Stimulated activated CD4-positive, alpha-beta T cell treated with anti-CD3 and anti-CD28 coated beads, Interleukin-4, amount 100 ng/mL, for 48 hours (primary cell): Measurements from ENCODE around the gene SYDE2.
"Not testable (repeated sequence)": the region's sequence is repeated elsewhere in the genome, so short reads cannot be mapped to it uniquely, and the experiment has no call there.

Experiments
- DNase-seq, 2 donors: peaks; one replicate each; pipeline ENCODE4 v3.0.0-alpha.2; 2020; ENCODE audit warnings: low read depth in 2 of 2

SYDE2 gene, protein sequence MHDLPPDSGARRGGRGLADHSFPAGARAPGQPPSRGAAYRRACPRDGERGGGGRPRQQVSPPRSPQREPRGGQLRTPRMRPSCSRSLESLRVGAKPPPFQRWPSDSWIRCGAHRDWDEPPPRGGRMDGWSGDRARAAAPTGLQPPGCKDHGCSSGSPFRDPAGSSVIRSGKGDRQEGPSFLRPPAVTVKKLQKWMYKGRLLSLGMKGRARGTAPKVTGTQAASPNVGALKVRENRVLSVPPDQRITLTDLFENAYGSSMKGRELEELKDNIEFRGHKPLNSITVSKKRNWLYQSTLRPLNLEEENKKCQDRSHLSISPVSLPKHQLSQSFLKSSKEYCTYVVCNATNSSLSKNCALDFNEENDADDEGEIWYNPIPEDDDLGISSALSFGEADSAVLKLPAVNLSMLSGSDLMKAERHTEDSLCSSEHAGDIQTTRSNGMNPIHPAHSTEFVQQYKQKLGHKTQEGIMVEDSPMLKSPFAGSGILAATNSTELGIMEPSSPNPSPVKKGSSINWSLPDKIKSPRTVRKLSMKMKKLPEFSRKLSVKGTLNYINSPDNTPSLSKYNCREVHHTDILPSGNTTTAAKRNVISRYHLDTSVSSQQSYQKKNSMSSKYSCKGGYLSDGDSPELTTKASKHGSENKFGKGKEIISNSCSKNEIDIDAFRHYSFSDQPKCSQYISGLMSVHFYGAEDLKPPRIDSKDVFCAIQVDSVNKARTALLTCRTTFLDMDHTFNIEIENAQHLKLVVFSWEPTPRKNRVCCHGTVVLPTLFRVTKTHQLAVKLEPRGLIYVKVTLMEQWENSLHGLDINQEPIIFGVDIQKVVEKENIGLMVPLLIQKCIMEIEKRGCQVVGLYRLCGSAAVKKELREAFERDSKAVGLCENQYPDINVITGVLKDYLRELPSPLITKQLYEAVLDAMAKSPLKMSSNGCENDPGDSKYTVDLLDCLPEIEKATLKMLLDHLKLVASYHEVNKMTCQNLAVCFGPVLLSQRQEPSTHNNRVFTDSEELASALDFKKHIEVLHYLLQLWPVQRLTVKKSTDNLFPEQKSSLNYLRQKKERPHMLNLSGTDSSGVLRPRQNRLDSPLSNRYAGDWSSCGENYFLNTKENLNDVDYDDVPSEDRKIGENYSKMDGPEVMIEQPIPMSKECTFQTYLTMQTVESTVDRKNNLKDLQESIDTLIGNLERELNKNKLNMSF

DNA sequence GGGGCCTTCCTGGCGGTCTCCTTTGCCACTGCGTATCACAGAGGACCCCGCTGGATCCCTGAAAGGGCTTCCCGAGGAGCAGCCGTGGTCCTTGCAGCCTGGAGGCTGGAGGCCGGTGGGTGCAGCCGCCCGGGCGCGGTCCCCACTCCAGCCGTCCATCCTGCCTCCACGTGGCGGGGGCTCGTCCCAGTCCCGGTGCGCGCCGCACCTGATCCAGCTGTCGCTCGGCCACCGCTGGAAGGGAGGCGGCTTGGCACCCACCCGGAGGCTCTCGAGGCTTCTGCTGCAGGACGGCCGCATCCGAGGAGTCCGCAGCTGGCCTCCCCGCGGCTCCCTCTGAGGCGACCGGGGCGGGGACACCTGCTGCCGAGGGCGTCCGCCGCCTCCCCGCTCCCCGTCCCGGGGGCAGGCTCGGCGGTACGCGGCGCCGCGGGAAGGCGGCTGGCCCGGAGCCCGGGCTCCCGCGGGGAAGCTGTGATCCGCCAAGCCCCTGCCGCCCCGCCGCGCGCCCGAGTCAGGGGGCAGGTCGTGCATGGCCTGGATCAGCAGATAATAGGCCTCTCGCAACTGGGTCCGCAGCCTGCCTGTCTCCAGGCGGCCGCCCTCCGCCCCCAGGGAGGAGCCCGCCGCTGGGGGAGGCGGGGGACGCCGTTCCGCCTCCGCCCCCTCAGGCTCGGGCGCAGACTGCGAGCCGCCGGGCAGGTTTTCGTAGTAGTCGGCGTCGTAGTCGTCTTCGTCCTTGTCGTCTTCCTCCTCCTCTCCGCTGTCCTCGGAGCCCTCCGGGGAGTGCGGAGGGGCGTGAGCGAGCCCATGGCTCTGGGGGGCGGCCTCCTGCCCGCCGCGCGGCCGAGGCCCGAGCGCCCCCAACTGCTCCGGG is at the start of gene SYDE2:
SYDE2 (minus strand) TSS at position 554 of the 877 bp plus-strand sequence; CDS start at position 534, 20 bp downstream.
- DNase-seq, result peak; percentile 43 to 54

DNA sequence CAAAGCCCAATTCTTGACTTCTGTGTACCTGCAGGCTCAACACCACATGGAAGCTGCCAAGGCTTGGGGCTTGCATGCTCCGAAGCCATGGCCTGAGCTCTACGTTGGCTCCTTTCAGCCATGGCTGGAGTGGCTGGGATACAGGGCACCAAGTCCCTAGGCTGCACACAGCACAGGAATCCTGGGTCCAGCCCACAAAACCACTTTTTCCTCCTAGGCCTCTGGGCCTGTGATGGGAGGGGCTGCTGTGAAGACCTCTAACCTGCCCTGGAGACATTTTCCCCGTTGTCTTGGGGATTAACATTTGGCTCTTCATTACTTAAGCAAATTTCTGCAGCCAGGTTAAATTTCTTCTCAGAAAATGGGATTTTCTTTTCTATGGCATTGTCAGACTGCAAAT is 48.2 kb upstream of the SYDE2 start:
- DNase-seq, result not testable (repeated sequence)

DNA sequence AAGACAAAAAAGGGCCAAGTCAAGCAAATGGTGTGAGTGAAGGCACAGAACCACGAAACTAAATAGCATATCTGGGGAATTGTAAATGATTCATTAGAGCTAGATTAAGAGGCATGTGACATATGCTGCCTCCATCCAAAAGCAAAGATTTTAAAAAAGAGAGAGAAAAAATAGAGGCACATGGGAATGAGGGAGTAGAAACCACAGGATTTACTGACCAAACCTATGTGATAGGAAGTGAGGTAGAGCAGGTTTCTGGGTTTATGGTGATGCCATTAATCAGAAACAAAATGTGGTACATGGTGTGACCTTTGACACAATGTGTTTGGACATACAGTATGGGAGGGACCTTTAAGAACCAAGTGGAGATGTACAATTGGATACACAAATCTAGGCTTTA is 45.1 kb upstream of the SYDE2 start:
- DNase-seq, result no peak

DNA sequence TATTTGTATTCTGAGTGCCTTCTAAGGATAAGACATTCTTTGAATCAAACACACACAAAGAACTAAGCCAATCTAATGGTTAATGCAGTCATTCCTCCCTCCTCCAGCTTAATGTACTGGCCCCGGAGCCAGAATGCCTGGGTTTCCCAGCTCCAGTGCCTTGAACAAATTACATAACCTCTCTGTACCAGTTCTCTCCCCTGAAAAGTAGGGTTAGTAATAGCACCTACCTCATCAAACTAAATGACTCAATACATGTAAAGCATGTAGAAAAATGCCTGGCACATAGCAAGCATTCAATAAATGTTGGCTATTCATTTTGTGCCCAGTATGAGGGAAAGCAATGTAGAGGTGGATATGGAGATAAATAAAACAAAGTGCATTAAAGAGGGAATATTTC is 44.6 kb upstream of the SYDE2 start:
- DNase-seq, result no peak

DNA sequence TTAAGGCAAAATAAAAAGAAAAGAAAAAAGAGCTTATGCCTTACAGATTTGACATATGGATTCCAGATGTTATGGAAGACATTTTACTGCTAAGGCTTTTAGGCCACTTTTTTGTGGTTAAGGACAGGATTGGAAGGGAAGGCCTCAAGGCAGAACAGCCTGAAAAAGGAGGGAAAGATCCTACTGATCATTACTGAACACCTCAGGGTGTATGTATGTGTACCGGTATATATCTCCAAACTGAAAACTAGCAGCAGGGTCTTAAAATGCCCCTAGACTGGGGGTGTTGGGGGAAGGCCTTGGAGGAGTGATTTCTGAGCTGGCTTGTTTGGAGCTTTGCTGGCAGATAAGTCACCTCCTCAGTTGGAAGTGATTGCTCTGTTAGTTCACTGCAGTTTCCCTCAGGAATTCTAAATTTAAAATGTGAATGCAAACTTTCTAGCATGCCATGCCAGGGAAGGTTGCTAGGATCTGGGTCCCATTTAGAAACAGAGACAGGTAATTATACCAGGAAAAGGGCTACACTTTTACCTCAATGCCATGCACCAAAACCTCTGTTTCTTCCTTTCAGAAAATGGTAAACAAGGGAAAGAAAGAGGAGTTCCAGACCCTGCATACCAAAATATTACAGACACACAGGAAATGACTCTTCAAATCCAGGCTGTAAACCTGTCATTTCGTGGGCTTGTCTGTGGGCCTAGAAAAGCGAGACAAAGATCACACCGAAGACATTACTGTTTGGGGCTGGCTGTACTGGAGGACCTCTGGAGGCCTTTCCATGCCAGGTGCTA is 43.6 kb upstream of the SYDE2 start:
- DNase-seq, result no peak

DNA sequence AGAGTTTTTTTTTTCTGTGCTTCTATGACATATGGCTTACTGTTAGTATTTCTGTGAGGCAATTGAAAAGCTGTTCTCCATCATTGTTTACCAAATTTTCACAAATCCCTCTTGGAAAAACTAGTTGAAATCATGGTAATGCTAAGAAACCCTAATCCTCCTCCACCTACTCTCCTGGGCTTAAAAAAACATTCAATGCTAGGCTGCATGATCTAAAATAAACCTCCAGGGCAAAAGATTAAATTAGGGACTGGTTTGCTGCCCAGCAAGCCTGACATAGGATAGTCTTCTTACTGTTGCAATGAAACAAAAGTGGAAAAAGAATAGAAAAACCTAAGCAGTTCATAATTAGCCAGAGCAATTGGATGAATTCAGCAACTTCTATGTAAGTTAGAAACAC is 42.6 kb upstream of the SYDE2 start:
- no peak for DNase-seq

DNA sequence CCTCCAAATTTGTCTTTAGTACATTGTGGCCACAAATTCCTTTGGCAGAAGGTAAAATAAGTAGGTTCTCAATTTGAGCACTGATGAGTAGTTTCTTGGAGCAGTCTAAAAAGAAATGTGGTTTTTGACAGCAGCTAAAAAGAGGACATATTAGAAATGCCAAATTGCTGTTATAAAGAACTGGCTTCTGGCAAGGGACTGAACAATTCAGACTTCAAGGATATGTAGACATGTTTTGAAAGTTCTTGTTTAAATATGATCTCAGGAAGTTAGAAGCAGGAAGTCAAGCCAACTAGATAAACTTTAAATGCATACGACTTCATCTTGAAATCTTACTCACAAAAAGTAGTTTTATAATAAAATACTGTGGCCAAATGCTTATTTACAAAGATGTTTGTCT is 39.8 kb upstream of the SYDE2 start:
- DNase-seq, result no peak

DNA sequence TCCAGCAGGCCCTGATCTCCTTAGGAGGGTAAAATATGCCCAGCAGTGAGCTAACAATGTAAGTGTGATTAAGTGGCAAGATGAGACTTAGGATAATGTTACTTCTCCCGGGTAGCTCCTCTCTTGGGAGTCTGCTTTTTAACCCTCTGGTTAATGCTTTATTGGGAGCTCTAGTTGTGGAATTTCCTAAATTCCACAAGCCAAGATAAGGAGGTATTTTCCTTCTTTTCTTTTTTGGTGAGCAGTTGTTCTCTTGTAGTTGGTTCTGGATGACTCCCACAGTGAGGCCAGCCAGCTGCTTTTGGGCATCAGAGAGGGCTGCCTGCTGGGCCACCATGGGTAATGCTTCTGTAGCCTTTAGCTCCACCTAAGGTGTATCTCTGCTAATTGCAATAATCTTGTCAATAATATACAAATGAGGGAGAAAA is 39.4 kb upstream of the SYDE2 start:
- no peak for DNase-seq

DNA sequence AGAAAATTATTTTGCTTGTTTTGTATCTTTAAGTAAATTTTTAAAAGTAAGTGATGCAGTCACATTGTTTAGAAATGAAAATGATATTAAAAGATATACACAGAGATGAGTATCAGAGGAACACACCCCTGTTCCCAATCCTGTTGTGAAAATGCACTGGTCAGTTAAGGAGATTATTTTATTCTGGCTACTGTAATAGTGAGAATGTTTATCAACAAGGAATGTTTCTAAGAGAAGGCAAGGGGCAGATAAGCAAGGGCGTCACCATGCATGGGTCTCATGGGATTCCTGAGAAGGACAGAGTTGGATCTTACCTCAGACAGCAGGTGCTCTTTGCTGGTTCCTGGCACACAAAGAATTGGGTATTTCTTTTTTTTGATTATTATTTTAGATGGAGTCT is 36.8 kb upstream of the SYDE2 start:
- no peak for DNase-seq

DNA sequence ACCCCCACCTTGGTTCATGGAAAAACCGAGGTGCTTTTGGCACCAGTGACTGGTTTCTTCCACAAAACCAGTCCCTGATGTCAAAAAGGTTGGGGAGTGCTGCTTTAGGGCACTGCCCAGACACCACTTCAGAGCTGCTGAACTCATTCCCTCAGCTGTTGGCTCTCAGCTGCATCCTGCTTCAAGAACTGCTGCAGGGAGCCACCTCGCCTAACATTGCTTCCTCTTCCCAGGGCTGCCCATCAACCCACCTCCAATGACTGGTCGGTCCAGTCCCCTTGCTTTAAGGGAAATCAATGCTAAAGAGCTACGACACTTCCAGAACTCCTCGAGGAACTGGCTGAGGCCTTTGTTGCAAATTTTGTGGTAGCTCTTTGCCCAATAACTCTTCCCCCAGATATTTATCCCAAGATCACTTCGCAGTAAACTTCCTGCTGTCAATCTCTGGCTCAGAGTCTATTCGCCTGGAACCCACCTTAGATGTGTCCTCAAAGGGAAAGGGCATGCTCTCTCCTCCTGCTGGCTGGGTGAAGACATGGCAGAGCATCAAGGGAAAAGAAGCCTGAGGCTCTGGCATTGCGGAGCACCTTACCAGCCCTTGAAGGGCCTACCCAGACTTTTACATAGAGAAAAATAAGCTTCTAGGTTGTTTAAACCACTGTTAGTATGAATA is 29.6 kb upstream of the SYDE2 start:
- no peak for DNase-seq

DNA sequence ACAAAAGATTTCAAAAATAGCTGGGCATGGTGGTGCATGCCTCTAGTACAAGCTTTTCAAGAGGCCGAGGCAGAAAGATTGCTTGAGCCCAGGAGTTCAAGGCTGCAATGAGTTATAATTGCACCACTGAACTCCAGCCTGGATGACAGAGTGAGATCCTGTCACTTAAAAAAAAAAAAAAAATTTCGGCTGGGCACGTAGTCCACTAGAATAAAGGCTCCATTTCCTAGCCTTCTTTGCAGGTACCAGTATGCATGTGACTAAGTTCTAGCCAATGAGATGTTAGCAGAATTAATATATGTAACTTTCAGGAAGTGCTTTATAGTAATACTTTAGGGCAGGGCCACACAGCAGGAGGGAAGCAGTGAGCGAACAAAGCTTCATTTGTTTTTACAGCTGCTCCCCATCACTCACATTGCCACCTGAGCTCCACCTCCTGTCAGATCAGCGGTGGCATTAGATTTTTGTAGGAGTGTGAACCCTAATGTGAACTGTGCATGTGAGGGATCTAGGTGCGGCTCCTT is 28.8 kb upstream of the SYDE2 start:
- no peak for DNase-seq

DNA sequence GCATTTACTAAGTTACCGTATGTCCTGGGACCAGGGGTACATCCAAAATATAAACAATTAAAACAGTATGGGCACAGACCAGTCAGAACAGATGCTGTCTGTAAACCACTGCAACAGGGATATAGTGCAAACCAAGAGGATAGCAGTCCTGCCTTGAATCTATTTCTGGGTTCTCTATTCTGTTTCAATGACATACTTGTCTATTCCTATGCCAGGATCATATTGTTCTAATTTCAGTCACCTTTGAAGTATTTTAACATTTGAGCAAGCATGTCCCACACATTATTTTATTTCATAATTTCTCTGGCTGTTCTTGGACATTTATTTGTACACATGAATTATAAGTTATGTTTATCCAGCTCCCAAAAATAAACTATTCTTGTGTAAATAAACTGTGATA is 28.2 kb upstream of the SYDE2 start:
- no peak for DNase-seq

DNA sequence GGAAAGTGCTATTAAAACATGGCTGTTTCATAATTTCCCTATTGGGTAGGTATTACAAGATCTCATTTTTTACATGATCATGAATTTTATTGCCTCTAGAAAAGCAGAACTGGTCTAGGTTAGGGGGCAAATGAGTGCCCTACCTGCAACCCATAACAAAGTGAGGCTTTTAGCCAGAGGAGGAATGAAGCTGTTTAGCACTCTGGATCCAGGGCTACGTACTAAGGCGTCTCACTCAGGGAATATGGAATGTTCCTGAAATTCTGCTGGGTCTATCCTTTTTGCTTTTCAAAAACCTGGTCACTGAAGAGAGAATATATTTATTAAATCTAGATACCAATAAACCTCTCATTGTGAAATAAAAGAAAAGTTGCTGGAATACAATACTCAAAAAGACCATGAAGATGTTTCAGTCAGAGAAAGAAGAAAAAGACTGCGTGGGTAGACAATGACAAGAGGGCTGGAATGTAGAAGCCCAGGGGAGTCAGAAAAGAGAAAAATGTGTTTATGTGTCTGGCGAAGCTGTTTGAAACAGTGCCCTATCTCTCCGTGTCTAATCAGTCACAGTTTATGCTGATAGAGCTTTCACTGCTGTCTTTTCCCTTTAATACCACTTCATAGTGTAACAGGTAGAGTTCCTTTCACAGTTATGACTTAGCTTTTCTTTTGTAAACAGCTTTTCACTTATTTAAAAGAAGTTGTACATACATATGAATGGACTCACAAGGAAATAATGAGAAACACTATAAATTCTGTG is 25.0 kb upstream of the SYDE2 start:
- no peak for DNase-seq

DNA sequence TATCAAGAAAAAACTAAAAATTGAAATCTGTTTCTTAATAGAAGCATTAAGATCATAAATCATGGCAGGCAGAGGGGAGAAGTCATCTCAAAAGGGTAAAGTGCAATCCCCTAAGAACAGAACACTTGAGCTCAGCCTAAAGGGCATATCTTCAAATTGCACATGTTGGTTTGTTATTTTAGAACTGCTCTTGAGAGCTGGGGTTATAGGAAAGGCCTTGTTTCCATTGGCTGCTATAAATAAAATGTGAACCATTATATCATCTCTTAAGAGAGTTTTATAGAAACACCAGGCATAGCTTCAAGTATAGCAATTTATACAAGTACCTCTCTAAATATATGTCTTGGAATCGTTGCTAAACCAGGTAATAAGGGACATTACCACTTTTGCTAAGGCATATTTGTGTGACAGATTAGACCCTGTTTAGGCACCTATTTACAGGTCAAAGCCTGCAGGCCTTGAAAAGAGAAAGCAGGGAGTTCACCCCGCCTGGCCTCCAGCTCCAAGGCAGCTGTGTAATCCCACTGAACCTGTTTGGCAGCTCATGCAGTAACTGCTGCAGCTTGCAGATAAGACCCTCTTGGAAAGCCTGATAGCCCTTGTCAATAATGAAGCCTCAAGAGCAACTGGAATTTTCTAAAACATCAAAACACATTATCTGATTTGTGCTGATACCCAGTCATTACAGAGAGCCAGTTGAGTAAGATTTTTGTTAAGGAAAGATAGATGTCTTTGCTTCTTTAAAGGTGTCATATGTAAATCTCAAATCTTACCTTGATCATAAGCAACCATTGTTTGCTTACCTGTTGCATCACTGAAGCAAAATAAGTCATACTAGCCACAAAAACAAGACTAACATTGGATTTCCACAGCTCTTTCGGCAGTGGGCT is 24.2 kb upstream of the SYDE2 start:
- no peak for DNase-seq

DNA sequence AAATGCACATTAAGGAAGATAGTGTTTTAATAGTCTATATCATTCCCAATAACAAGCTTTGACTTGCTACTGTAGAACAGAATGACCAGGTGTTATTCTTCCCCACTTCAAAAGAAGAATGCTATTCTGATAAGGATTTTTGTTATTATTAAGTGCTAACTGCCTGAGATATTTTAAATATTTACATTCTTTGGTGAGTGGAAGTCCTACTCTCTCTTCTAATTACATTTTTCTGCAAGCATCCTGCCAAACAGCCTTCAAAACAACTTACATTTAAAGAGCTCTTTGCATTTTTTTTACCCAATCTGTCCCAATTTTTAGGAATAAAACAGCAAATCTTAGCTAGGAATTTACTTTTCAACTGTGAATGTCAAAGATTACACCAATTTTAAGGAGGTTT is 23.5 kb upstream of the SYDE2 start:
- no peak for DNase-seq

DNA sequence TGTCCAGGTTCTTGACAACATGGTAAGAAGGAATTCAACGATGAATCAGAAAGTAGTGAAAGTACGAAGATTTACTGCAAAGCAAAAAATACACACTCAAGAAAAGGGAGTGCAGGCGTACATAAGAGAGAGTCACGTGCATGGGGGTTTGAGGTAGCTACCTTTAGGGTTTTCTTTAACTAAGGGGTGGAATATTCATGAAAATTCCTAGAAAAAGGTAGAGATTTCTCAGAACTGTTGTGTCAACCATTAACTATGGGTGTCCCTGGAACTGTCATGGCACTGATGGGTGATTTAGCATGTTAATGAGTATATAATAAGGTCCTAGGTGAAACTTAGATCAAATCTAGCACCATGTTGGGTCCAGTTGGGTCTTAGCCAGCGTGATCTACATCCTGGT is 22.5 kb upstream of the SYDE2 start:
- DNase-seq, result no peak

DNA sequence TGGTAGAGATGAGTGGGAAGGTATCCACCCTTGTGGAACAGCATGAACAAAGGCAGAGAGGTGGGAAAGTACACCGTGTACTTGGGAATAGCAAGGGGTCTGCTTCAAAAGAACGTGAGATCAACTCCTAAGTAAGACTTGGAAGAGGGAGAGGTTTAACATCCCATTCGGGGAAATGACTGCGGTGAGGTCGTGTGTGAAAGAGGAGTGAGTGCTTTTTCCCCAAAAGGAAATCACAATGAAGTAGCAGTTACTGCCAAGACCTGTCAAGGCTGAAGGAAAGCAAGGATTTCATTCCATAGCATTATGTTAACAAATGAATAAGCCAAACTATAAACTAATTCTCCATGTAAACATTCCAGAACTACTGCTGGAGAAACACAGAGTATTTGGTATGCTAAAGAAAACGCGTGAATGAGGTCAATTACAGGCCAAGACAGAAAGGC is 20.0 kb upstream of the SYDE2 start:
- no peak for DNase-seq
